ENCODE results near the gene PTGS1. TPM values are rescaled to one million over a fixed set of nuclear protein-coding genes. Genes with fewer than 3 reads are reported as not detected.
A peak's percentile ranks its signal among the peaks of the same experiment; 100 is the strongest.

The PTGS1 gene
- total RNA-seq, 4 donors from 2014 or later = 14.2 to 27.9 (median 20.2) TPM

DNA sequence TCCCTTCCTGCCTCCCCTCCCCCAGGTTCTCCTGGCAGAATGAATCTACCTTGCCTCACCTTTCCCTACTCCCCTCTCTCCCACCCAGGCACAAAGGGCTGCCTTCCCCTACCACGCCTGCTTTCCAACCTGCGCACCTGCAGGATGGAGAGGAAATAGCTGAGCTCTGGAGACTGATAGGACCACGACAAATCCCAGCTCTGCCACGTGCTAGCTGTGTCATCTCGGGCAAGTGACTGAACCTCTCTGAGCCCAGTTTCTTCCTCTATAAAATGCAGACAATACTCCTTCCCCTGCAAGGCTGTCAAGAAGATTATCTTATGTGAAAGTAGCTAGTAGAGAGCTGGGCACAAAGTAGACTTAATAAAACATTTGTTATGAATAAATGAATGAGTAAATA is 31.2 kb upstream of the PTGS1 start:
- Histone ChIP-seq H3K4me3 (no peak overlapping the region), H3K27me3 (no peaks in the 10 kb centered on the region), H3K9me3 (no peaks in the 10 kb centered on the region), H3K27ac (no peak overlapping the region), H3K36me3 (no peaks in the 10 kb centered on the region), H3K4me1 (no peaks in the 10 kb centered on the region)
- in situ Hi-C loops (cut with MboI; ENCODE audit: low pct_ligation_motif_present in 1 of 4, low pct_unique_long_range_greater_than_20kb in 1 of 4, low sequenced_read_pairs in 3 of 4) (no loop called here), intact Hi-C loops (cut with DNase I; ENCODE audit: low total_unique reads) (no loop called here)
- 68 to 80% methylated on average over 1 to 5 of the region's 5 CpGs for WGBS, 2 donors (ENCODE audit: low coverage in 1 of 2)
- DNase-seq = no peak
- TF ChIP-seq, protein P1, sequence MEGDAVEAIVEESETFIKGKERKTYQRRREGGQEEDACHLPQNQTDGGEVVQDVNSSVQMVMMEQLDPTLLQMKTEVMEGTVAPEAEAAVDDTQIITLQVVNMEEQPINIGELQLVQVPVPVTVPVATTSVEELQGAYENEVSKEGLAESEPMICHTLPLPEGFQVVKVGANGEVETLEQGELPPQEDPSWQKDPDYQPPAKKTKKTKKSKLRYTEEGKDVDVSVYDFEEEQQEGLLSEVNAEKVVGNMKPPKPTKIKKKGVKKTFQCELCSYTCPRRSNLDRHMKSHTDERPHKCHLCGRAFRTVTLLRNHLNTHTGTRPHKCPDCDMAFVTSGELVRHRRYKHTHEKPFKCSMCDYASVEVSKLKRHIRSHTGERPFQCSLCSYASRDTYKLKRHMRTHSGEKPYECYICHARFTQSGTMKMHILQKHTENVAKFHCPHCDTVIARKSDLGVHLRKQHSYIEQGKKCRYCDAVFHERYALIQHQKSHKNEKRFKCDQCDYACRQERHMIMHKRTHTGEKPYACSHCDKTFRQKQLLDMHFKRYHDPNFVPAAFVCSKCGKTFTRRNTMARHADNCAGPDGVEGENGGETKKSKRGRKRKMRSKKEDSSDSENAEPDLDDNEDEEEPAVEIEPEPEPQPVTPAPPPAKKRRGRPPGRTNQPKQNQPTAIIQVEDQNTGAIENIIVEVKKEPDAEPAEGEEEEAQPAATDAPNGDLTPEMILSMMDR (IDR thresholded peaks at IDR 0.05) = no peak

DNA sequence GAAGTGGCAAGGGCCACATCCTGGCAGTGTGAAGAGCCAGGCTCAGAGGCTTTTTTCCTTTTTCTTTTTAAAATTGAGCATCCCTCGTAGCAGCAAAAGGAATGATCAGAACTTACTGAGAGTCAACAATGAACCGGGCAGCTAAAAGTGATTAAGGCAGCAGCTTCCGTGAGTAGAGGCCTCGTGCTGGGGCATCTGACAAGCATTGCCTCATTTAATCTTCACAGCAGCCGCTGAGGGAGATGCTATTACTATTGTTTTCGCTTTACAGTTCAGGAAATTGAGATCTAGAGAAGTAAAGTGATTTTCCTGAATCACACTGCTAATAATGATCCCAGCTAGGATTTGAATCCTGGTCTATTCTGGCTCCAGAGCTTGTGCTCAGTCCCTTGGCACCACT is 30.7 kb upstream of the PTGS1 start:
- Histone ChIP-seq H3K36me3 (no peaks in the 10 kb centered on the region), H3K27ac (no peak overlapping the region), H3K4me3 (no peak overlapping the region), H3K27me3 (no peaks in the 10 kb centered on the region), H3K9me3 (no peaks in the 10 kb centered on the region), H3K4me1 (no peaks in the 10 kb centered on the region)
- intact Hi-C loops (cut with DNase I; ENCODE audit: low total_unique reads) (no loop called here), in situ Hi-C loops (cut with MboI; ENCODE audit: low pct_ligation_motif_present in 1 of 4, low pct_unique_long_range_greater_than_20kb in 1 of 4, low sequenced_read_pairs in 3 of 4) (loop anchor here in 2 of 4 donors (10.0 kb wide), 2 partner anchors 115 to 215 kb away; no protein-coding TSS in a partner anchor)
- TF ChIP-seq EP300 (IDR thresholded peaks at IDR 0.05; ENCODE audit: low read depth) (no peak), POLR2A (IDR thresholded peaks at IDR 0.05) (no peak), POLR2AphosphoS5 (IDR thresholded peaks at IDR 0.05) (no peak)
- TF ChIP-seq, protein P1 (IDR thresholded peaks at IDR 0.05) = no peak
- no peak for DNase-seq
- WGBS, 2 donors (ENCODE audit: low coverage in 1 of 2) = 50 to 73% methylated on average over 2 to 6 of the region's 6 CpGs

DNA sequence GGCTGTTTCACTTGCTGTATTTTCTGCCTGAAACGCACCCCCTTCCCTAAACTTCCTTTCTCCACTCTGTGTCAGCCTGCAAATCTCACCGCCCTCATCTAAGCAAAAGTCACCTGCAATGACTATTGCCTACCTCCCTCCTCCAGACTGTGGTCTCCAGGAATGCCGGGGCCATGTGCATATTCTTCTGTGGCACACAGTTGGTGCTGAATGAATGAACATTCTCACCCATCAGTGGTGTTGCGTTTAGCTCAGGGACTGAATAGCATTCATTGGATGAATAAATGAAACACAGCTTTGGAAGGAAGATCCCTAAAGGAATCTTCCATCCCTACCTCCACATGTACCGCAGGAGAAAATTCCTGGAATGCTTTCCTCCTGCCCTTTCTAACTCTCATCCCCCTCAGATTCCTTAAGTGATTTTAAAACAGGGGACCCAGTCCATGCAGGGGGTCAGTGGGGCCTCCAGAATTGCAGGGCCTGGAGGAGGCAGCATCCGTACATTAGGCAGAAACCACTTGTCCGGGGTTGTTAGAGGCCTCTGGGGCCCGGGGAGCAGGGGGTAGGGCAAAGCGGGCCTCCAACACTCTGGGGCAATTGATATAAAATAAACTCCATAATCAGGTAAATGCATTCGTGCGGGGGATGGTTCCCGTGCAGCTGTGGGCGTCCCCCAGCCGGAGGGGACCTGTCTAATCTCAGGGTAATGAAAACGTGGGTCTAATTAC is 28.3 kb upstream of the PTGS1 start:
- no peak for TF ChIP-seq POLR2AphosphoS5 (IDR thresholded peaks at IDR 0.05)
- TF ChIP-seq POLR2A (IDR thresholded peaks at IDR 0.05) = no peak
- Histone ChIP-seq H3K36me3 (no peaks in the 10 kb centered on the region), H3K27me3 (no peaks in the 10 kb centered on the region), H3K4me3 (no peak overlapping the region), H3K9me3 (no peaks in the 10 kb centered on the region), H3K27ac (no peak overlapping the region), H3K4me1 (peaks cover 3 to 10% (median 7%) of the 10 kb centered on the region in 4 donors)
- DNase-seq = no peak
- intact Hi-C loops (cut with DNase I; ENCODE audit: low total_unique reads) = no loop called here
- in situ Hi-C loops (cut with MboI; ENCODE audit: low pct_ligation_motif_present in 1 of 4, low pct_unique_long_range_greater_than_20kb in 1 of 4, low sequenced_read_pairs in 3 of 4) = loop anchor here in 2 of 4 donors (10.0 kb wide), 2 partner anchors 112 to 218 kb away; no protein-coding TSS in a partner anchor
- 85% methylated on average over 15 of the region's 15 CpGs; no CpG with 5 or more reads in 1 of the 2 donors for WGBS, 2 donors (ENCODE audit: low coverage in 1 of 2)

DNA sequence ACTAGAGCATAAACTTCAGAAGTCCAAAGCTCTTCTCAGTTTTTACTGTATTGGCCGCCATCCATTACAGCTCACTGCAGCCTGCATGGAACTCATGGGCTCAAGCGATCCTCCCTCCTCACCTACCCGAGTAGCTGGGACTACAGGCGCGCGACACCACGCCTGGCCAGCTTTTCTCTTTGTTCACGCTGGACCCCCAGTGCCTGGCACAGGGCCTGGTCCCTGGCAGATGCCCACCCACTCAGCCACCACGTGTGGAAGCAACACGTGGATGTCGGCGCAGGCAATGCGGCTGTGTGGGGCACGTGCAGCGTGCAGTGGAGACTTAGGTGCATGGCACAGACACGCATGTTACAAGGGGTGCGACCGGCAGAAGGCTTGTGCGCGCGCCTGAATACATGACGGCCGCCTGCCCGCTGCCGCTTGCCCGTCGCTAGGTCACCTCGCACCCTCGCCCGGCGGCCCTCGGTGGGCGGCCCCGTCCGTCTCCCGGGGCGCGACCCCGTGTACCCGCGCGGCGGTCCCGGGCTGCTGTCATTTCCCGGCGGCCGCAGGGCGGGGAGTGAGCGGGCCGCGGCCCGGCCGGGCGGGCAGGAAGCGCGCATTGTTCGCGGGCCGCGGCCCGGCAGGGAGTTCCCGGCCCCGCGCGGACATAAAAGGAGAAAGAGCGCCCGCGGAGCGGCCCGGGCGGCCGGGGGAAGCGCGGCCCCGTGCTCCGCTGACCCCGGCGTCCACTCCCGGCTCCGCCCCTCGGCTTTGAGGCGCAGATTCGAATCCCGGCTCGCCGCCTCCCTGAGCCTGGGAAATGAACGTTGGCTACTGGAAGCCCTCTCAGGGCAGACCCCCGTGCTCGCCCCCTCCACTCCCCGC is 24.1 kb upstream of the PTGS1 start:
- Histone ChIP-seq H3K9me3 (no peaks in the 10 kb centered on the region), H3K36me3 (no peaks in the 10 kb centered on the region), H3K27ac (peak overlapping the region; percentile 75 to 83 (median 78)), H3K4me1 (peaks cover 8 to 21% (median 17%) of the 10 kb centered on the region in 4 donors), H3K4me3 (peak overlapping the region; percentile 39 to 58 (median 50)), H3K27me3 (no peaks in the 10 kb centered on the region)
- WGBS, 2 donors (ENCODE audit: low coverage in 1 of 2) = 7 to 43% methylated on average over 4 to 71 of the region's 90 CpGs
- TF ChIP-seq, protein P1 (IDR thresholded peaks at IDR 0.05) = no peak
- TF ChIP-seq EP300 (IDR thresholded peaks at IDR 0.05; ENCODE audit: low read depth) (no peak), POLR2A (IDR thresholded peaks at IDR 0.05) (no peak), POLR2AphosphoS5 (IDR thresholded peaks at IDR 0.05) (no peak)
- intact Hi-C loops (cut with DNase I; ENCODE audit: low total_unique reads) = loop anchor here (5.0 kb wide), 1 partner anchor 1649 kb away; no protein-coding TSS in a partner anchor
- DNase-seq = peak; percentile 46
- in situ Hi-C loops (cut with MboI; ENCODE audit: low pct_ligation_motif_present in 1 of 4, low pct_unique_long_range_greater_than_20kb in 1 of 4, low sequenced_read_pairs in 3 of 4) = loop anchor here in 2 of 4 donors (10.0 kb wide), 2 partner anchors 108 to 222 kb away; no protein-coding TSS in a partner anchor
